ENCODE measurements around the gene CLEC16A.

Gene CLEC16A

DNA sequence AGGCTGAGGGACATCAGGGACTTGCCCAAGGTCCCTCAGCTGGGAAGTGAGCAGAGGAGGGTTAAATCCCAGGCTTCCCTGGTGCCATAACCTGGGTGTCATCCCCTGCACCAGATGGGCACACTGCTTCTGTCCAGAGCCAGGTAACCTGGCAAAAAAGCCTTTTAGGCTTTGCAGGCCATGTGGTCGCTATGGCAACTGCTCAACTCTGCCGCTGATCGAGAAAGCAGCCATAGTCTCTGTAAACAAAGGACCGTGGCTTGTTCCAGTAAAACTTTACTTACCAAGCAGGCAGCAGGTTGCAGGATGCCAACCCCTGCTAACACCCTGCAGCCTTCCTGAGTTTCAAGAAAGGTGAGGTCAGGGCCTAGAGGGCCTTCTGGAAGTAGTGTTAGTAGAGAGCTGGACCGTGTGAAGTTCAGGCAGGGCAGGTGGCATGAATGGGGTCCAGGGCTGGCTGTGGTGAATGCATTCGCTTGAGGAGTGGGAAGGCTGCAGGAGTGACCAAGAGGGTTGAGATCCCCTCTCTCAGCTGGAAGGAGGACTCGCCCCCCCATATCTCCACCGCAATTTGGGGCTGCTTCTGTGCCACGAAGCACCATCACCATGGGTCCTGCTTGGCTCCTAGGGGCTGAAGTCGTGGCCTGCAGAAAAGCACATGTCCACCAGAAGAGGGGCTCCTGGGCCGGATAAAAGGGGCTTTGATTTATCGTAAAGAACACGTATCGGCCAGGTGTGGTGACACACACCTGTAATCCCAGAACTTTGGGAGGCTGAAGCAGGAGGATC lies 220.3 kb downstream of the CLEC16A start:
- no peak for DNase-seq

DNA sequence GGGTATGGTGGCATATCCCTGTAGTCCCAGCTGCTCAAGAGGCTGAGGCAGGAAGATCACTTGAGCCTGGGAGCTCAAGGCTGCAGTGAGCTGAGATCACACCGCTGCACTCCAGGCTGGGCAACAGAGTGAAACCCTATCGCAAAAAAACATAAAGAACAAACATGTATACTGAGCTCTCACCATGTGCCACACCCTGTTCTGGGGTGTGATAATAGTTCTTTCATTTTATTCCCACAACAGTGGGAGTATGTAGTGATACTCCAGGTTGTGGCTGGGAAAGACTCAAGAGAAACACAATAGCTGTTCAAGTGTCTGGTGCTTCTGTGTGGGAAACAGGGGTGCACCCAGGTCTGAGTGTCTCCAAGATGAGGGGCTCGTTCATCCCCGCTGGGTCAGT lies 221.0 kb downstream of the CLEC16A start:
- DNase-seq = no peak

GRCh38 chr16:11165894-11166665 lies 221.7 kb downstream of the CLEC16A start:
- DNase-seq = no peak

GRCh38 chr16:11167581-11167980 lies 223.2 kb downstream of the CLEC16A start:
- DNase-seq = no peak

DNA sequence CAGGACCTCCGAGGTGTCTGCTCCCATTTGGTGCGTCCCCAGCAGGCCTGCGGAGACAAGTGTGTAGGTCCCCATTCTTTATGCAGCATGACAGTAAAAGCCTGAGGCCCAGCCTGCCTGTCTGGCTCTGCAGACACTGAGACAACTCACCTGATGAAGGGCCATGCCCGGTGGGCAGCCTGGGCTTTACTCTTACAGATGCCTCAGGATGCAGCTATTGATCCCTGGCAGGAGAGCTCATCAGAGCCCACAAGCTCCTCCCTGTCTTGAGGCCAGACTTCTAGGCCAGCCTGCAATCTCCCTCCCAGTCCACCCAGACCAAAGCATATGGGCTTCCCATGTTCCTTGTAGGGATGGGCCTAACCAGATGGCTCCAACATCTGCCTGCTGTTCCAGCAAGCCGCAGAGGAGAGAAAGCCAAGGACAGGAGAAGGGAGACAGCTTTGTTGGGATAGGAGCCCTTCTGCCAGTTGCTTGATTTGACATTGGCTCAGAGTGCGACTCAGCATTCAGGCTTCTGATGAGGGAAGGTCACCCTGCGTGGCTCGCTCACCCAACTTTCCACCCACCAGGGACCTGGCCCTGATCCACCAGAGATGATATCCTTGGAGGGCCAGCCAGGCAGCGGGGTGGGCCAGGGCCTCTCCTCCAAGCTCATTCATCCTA lies 224.2 kb downstream of the CLEC16A start:
- no peak for DNase-seq

DNA sequence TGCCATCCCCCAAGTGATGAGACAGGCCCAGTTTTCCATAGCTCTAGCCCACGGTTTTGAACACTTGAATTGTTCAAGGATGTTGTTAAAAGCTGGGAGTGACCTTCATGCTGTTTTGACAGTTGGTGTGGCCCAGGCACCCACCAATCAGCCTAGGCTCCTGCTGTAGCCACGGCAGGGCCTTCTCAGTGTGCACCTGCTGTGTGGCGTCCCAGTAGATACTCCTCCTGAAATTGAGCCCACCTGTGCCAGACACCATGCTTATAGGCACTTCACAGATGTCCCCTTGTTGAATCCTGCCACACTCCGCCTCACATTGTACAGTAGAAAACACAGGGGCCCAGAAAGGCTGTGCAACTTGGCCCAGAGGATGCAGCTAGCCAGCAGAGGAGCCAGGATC lies 225.3 kb downstream of the CLEC16A start:
- DNase-seq = no peak

DNA sequence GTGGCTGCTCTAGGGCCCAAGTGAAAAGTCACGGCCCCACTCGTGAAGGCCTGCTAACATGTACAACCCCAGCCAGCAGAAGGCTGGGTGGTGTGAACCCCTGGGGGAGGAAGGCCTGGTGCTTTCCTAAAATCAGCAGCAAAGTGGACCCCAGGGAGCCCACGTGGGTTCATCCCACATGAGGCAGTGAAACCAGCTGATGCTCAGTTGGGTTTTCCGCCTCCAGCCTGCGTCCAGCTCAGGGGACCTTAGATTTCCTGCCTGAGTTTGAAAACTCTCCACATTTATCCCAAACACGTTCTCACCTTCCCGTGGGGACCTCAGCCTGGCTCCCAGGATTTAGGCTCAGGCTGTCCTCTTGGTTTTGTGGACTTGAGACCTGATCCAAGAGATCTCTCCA lies 225.8 kb downstream of the CLEC16A start:
- no peak for DNase-seq

GRCh38 chr16:11170696-11171447 lies 226.5 kb downstream of the CLEC16A start:
- no peak for DNase-seq

DNA sequence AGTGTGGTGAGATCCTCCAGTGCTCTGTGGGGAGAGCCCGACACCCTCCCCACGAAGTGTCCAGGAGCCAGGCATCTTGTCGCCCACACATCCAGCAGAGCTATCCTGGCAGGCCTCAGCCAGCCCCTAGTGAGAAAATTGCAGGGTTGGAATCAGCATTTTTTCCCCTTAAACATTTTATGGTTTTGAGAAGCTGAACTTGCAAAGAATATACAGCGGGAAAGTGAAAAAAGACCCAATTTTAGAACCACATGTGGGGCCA lies 227.0 kb downstream of the CLEC16A start:
- DNase-seq = no peak

DNA sequence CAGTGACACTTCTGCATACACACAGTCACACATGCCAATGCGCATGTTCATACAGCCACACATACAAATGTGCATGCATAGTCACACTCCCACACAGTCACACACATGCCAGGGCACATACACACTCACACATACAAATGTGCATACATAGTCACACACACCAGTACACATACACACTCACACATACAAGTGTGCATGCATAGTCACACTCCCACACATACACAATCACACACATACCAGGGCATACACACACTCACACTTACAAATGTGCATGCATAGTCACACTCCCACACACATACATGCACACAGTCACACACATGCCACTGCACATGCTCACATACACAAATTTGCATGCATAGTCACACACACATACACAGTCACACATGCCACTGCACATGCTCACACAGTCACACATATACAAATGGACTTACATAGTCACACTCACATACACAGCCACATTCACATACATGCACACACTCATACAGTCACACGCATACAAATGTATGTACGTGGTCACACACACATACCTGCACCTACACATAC lies 227.5 kb downstream of the CLEC16A start:
- DNase-seq = no peak

DNA sequence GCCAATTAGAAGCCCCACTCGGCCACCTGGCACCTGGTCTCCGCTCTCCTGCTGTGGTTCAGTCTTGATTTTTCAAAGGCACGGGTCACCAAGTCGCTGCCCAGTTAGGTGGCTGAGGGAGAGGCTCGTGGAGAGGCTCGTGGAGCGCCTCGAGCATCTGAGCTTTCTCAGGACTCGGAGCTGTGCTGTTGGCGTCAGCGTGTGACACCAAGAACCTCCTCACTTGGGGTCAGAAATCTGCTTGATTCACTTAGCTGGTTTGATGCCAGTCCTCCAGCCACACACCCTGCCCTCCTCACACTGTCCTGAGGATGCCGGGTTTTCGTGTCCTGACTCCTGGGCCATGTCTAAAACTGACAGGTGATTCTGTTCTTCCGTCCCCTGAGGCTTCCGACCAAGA lies 229.1 kb downstream of the CLEC16A start:
- no peak for DNase-seq

- no peak for DNase-seq
These were observed 229.8 kb downstream of the CLEC16A start for GRCh38 chr16:11174141-11174540.

- no peak for DNase-seq
These were observed 230.9 kb downstream of the CLEC16A start for GRCh38 chr16:11175106-11175786.

DNA sequence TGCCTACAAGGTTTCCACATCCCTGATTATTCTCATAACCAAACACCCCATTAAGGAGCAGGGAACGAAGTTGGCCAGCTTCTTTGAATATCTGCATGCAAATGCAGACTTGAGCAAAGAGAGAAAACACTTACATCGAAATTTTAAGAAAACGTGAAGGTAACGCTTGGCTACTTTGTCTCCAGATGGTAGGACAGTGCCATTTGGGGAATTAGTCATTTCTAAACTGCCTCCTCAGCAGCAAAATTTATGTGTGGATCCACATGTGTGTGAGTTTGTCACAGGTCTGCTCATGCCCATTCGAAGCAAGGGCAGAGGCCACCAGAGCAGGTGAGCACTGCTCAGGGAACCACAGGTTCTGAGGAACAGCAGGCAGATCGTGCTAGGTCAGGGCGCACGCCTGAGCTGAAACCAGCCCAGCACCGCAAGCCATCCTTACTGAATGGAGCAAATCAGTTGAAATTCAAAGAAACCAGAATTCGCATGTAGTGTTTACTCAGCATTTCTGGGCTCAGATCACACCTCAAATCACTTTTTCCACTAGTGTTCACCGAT lies 231.5 kb downstream of the CLEC16A start:
- DNase-seq = no peak

GRCh38 chr16:11177578-11178160 lies 233.3 kb downstream of the CLEC16A start:
- DNase-seq = no peak

DNA sequence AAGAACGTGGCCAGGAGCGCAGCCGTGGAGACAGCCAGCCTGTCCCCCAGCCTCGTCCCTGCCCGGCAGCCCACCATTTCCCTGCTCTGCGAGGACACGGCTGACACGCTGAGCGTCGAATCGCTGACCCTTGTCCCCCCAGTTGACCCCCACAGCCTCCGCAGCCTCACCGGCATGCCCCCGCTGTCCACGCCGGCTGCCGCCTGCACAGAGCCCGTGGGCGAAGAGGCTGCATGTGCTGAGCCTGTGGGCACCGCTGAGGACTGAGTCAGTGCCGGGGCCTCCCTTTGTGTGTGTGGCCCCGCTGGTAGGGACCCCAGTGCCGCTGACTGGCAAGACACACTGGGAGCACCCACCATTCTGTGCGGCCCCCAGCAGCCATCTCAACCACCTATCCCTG lies 234.1 kb downstream of the CLEC16A start:
- DNase-seq = no peak

- DNase-seq = no peak
These were observed 235.2 kb downstream of the CLEC16A start for GRCh38 chr16:11179574-11179973.

- no peak for DNase-seq
These were observed 236.1 kb downstream of the CLEC16A start for GRCh38 chr16:11180489-11180888.

- DNase-seq = no peak
These were observed 237.0 kb downstream of the CLEC16A start for GRCh38 chr16:11181242-11181898.

DNA sequence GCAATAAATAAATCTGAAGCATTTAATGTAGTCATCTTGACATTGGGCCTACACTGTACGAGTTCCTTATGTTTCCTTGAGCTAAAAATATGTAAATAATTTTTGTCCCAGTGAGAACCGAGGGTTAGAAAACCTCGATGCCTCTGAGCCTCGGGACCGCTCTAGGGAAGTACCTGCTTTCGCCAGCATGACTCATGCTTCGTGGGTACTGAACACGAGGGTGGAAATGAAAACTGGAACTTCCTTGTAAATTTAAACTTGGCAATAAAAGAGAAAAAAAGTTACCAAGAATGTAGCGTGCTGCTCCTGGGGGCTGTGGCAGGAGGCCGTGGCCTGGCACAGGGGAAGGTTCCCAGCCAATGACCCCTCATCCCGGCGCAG lies 237.5 kb downstream of the CLEC16A start:
- no peak for DNase-seq

- DNase-seq = no peak
These were observed 238.0 kb downstream of the CLEC16A start for GRCh38 chr16:11182411-11182810.

Data from NCI-H2107 (cell line).